HG03108 (cell line): Measurements from ENCODE around the gene PDSS2.
"Not testable (repeated sequence)": the region's sequence is repeated elsewhere in the genome, so short reads cannot be mapped to it uniquely, and the experiment has no call there.

Experiments used
- ATAC-seq: cut with Tn5 transposase; IDR thresholded peaks from one replicate; pipeline ENCODE4 v1.9.1; 2021; ENCODE audit warnings: moderate library complexity; ENCODE audit not compliant: unreplicated experiment

PDSS2 gene

DNA sequence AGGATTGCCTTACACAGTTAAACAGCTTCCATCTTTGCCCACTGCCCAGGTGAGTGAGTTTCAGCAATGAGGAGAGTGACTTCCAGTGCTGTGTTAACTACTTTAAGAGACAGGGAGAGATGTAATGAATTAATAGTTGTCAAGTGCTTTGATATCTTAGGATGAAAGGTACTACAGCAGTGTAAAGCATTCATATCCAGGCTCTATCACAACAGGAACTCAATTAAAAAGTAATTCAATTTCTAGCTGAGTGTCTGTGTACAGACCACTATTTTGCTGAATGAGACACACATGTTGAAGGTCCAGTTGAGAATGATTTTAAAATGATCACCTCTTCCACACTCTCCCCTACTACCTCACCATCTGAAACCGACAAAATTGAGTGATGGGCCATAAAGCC lies 273.3 kb downstream of the PDSS2 start:
- no peak for ATAC-seq

- ATAC-seq: no peak
Measured at GRCh38 chr6:107185391-107185970, 273.9 kb downstream of the PDSS2 start.

DNA sequence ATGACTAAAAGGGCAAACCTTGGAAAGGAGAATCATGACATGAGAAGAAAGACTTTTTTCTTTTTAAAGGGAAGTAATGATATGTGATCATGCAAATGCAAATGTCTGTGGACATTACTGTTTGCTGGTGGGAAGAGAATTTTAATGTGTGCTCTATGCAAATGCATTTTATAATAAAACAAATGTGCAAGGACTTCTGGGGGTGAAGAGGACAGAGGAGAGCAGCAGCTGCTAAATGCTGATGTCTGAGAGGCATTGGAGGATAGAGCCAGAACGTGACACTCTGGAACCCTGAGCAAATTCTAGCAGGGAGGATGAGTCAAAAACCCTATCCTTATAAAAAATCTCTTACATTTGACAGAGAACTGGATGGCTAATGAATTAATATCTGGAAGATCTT lies 274.9 kb downstream of the PDSS2 start:
- ATAC-seq: no peak

DNA sequence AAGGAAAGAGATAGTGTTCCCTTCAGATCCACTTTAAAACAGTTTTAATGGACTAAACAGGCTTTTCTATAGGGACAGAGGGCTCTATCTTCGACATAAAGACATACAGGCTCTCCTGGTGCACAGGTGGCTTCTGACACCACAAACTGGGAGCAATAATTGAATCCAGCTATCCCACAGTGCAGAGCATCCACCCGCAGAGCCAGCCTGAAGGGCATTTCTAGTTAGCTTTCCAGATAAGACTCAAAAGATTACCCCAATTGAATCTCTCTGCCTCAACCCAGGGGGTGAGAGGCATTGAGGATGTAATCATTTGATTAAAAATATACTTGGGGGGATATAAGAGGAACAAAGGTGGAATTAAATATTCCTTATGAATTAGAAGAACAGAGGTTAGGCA lies 279.3 kb downstream of the PDSS2 start:
- no peak for ATAC-seq

DNA sequence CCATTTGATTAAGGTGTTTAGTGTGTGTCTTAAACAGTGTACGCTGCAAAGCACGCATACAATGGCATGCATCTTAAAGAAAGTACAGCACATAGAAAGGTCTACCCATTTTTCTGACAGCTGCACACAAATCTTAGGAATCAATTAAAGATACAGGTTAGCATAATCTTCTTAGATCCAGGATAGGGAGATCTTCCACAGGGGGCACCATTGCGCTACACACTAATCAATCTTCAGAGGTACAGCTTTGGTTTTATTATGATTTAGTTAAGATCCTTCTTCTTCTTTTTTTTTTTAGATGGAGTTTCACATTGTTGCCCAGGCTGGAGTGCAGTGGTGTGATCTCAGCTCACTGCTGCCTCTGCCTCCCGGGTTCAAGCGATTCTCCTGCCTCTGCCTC lies 280.4 kb downstream of the PDSS2 start:
- no peak for ATAC-seq

GRCh38 chr6:107173779-107174178 lies 285.6 kb downstream of the PDSS2 start:
- no peak for ATAC-seq

DNA sequence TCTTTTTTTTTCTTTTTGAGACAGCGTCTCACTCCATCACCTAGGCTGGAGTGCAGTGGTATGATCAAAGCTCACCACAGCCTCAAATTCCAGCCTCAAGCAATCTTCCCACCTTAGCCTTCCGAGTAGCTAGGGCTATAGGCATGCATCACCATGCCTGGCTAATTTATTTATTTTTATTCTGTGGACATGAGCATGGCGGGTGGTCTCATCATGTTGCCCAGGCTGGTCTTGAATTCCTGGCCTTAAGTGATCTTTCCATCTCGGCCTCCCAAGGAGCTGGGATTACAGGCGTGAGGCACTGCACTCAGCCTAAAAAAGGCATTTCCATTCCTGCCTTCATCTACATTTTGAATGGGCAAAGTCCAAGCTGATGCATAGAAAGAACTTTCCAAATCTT lies 287.9 kb downstream of the PDSS2 start:
- no peak for ATAC-seq

DNA sequence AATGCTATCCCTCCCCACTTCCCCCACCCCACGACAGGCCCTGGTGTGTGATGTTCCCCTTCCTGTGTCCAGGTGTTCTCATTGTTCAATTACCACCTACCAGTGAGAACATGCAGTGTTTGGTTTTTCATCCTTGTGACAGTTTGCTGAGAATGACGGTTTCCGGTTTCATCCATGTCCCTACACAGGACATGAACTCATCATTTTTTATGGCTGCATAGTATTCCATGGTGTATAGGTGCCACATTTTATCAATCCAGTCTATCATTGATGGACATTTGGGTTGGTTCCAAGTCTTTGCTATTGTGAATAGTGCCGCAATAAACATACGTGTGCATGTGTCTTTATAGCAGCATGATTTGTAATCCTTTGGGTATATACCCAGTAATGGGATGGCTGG lies 295.1 kb downstream of the PDSS2 start:
- ATAC-seq: not testable (repeated sequence)

- ATAC-seq: no peak
Measured at GRCh38 chr6:107161521-107161920, 297.8 kb downstream of the PDSS2 start.

- no peak for ATAC-seq
Measured at GRCh38 chr6:107156617-107157016, 302.7 kb downstream of the PDSS2 start.

GRCh38 chr6:107154801-107155160 lies 304.6 kb downstream of the PDSS2 start:
- ATAC-seq: no peak

- no peak for ATAC-seq
Measured at GRCh38 chr6:107154131-107154800, 305.1 kb downstream of the PDSS2 start.

GRCh38 chr6:107152638-107153430 lies 306.5 kb downstream of the PDSS2 start:
- ATAC-seq: no peak

GRCh38 chr6:107144666-107145065 lies 314.7 kb downstream of the PDSS2 start:
- ATAC-seq: no peak

GRCh38 chr6:107144014-107144413 lies 315.4 kb downstream of the PDSS2 start:
- no peak for ATAC-seq

DNA sequence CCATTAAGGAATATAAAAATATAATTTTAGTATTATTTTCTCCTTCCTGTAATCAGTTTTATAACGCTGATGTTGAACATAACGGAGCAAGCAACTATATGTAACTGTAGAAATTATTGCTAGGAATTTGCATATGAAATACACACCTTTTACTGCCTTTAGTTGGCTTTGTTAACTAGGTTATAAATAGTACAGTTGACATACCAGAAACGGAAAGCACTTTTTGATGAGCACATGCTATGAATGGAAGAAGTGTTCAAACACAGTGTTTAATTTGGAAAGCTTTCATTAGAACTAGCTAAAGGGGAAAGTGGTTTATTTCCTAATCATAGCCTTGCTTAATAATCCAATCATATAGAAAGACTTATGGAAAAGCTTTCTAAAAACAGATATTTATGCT lies 318.8 kb downstream of the PDSS2 start:
- ATAC-seq: no peak

DNA sequence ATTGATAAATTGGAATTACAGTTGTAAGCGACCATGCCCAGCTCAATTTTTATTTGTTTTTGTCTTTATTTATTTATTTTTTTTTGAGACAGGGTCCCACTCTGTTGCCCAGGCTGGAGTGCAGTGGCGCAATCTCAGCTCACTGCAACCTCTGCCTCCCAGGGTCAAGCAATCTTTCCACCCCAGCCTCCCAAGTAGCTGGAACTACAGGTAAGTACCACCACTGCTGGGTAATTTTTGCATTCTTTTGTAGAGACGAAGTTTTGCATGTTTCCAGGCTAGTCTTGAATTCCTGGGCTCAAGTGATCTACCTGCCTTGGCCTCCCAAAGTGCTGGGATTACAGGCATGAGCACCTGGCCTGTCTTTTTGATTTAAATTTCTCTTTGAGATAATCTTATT lies 323.0 kb downstream of the PDSS2 start:
- not testable (repeated sequence) for ATAC-seq

DNA sequence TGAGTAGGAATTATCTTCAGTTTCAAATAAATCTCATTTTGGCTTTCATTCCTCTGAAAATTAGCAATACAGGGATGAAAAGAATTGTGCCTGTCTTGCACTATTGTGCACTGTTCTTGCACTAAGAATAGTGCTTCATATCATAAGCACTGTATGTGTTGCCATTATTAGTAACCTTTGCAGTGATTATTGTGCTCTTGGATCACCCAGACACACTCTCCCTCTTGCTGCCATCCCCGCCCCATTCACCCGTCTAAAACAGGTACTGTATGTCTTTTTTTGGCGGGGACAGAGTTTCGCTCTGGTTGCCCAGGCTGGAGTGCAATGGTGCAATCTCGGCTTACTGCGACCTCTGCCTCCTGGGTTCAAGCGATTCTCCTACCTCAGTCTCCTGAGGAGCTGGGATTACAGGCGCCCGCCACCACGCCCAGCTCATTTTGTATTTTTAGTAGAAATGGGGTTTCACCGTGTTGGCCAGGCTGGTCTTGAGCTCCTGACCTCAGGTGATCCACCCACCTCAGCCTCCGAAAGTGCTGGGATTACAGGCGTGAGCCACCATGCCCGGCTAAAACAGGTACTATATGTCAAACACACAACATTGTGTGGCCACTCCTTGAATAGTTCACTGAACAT lies 324.2 kb downstream of the PDSS2 start:
- not testable (repeated sequence) for ATAC-seq

DNA sequence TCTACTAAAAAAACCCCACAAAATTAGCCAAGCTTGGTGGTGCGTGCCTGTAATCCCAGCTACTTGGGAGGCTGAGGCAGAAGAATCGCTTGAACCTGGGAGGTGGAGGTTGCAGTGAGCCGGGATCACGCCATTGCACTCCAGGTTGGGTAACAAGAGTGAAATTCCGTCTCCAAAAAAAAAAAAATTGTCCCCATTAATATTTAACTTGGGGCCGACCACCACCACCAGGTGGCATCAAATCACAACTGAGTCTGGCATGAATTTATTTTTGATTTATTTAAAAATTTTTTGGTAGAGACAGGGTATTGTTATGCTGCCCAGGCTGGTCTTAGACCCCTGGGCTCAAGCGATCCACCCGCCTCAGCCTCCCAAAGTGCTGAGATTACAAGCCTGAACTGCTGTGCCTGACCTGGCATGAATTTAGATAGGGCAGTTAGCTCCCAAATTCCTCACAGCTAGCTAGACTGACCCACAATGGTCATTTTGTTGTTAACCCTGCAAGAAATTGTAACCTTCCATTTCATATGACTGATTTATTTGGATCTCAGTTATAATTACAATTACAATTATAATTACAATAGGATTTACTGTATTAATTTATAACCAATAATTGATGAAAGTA lies 326.9 kb downstream of the PDSS2 start:
- no peak for ATAC-seq

GRCh38 chr6:107129370-107129925 lies 329.9 kb downstream of the PDSS2 start:
- ATAC-seq: no peak

DNA sequence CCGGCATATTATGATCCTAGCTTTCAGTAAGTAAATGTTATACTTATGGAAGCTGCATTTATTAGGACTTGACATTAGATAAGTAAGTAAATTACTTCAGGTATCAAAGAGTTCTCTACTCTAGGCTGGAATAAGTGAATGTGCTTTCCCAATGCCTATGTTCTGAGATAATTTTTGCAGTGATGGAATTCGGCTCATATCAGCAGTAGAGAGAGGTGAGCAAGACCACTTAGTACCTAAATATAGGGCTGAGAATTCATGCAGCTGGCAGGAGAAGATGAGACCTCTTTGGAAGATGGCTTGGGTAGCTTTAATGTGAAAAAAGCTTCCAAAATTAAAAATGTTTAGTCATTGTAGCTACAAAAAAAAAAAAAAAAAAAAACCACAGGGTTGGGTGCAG lies 330.8 kb downstream of the PDSS2 start:
- ATAC-seq: no peak
